Adipocyte (in vitro differentiated cells): ENCODE results near the gene FICD.

Source experiments
- DNase-seq: peaks from one replicate; pipeline ENCODE4 v3.0.0-alpha.2; 2015; ENCODE audit warnings: low read depth
- H3K27me3 ChIP-seq: replicated peaks from 2 replicates; pipeline ENCODE4 v1.7.0; 2013; ENCODE audit warnings: mild to moderate bottlenecking, low read length, moderate library complexity; ENCODE audit not compliant: control insufficient read depth, insufficient read depth
- H3K36me3 ChIP-seq: 2 replicates; pipeline ENCODE4 v1.7.0; 2013; ENCODE audit warnings: low read length, mild to moderate bottlenecking, moderate library complexity; ENCODE audit not compliant: control insufficient read depth, insufficient read depth, severe bottlenecking
- H3K4me1 ChIP-seq: 2 replicates; pipeline ENCODE4 v1.7.0; 2013; ENCODE audit warnings: mild to moderate bottlenecking, low read length, moderate library complexity; ENCODE audit not compliant: control insufficient read depth, insufficient read depth
- H3K4me3 ChIP-seq: 2 replicates; pipeline ENCODE4 v1.7.0; 2013; ENCODE audit warnings: mild to moderate bottlenecking, low read length, moderate library complexity
- H3K9ac ChIP-seq: 2 replicates; pipeline ENCODE4 v1.7.0; 2013; ENCODE audit warnings: mild to moderate bottlenecking, low read length, moderate library complexity
- H3K9me3 ChIP-seq: 2 replicates; pipeline ENCODE4 v1.7.0; 2013; ENCODE audit warnings: mild to moderate bottlenecking, low read length, moderate library complexity; ENCODE audit not compliant: control insufficient read depth

Gene FICD

GRCh38 chr12:108518716-108519496 lies 3.8 kb downstream of the FICD start:
- DNase-seq, result no peak
- H3K4me3 ChIP-seq, result no peak overlapping the region
- no peaks in the 10 kb centered on the region for H3K9me3 ChIP-seq
- peaks cover 8% of the 10 kb centered on the region for H3K4me1 ChIP-seq
- no peaks in the 10 kb centered on the region for H3K27me3 ChIP-seq
- H3K9ac ChIP-seq, result no peak overlapping the region
- peaks cover 68% of the 10 kb centered on the region for H3K36me3 ChIP-seq

- peaks cover 8% of the 10 kb centered on the region for H3K4me1 ChIP-seq
- no peak overlapping the region for H3K4me3 ChIP-seq
- no peaks in the 10 kb centered on the region for H3K9me3 ChIP-seq
- no peak overlapping the region for H3K9ac ChIP-seq
- peaks cover 75% of the 10 kb centered on the region for H3K36me3 ChIP-seq
- H3K27me3 ChIP-seq, result no peaks in the 10 kb centered on the region
- no peak for DNase-seq
Observed at GRCh38 chr12:108519558-108519957, 4.5 kb downstream of the FICD start.

- Histone ChIP-seq H3K4me1 (peaks cover 9% of the 10 kb centered on the region), H3K27me3 (no peaks in the 10 kb centered on the region), H3K9me3 (no peaks in the 10 kb centered on the region), H3K9ac (no peak overlapping the region), H3K4me3 (no peak overlapping the region), H3K36me3 (peaks cover 93% of the 10 kb centered on the region)
- DNase-seq, result no peak
Observed at GRCh38 chr12:108523365-108523764, 8.3 kb downstream of the FICD start.

- H3K27me3 ChIP-seq, result no peaks in the 10 kb centered on the region
- peaks cover 90% of the 10 kb centered on the region for H3K36me3 ChIP-seq
- DNase-seq, result no peak
- no peak overlapping the region for H3K4me3 ChIP-seq
- no peaks in the 10 kb centered on the region for H3K9me3 ChIP-seq
- peaks cover 9% of the 10 kb centered on the region for H3K4me1 ChIP-seq
- H3K9ac ChIP-seq, result no peak overlapping the region
Observed at GRCh38 chr12:108525681-108526080, 10.6 kb downstream of the FICD start.

GRCh38 chr12:108526482-108527165 lies 11.5 kb downstream of the FICD start:
- H3K4me3 ChIP-seq, result no peak overlapping the region
- DNase-seq, result no peak

GRCh38 chr12:108527166-108527496 lies 12.1 kb downstream of the FICD start:
- DNase-seq, result no peak
- Histone ChIP-seq H3K4me3 (no peak overlapping the region), H3K4me1 (peaks cover 9% of the 10 kb centered on the region), H3K27me3 (no peaks in the 10 kb centered on the region), H3K9ac (no peak overlapping the region), H3K36me3 (peaks cover 90% of the 10 kb centered on the region), H3K9me3 (no peaks in the 10 kb centered on the region)

More at GRCh38 chr12:108526482-108527165, 11.5 kb downstream of the FICD start:
- Histone ChIP-seq H3K4me1 (peaks cover 9% of the 10 kb centered on the region), H3K27me3 (no peaks in the 10 kb centered on the region), H3K36me3 (peaks cover 90% of the 10 kb centered on the region), H3K9me3 (no peaks in the 10 kb centered on the region), H3K9ac (no peak overlapping the region)

- Histone ChIP-seq H3K4me1 (peaks cover 18% of the 10 kb centered on the region), H3K9ac (no peak overlapping the region)
Observed at GRCh38 chr12:108530161-108530560, 15.1 kb downstream of the FICD start.

GRCh38 chr12:108531929-108532848 lies 17.1 kb downstream of the FICD start:
- Histone ChIP-seq H3K27me3 (no peaks in the 10 kb centered on the region), H3K9ac (no peak overlapping the region), H3K4me3 (no peak overlapping the region), H3K9me3 (no peaks in the 10 kb centered on the region), H3K36me3 (peaks cover 86% of the 10 kb centered on the region), H3K4me1 (peaks cover 9% of the 10 kb centered on the region)
- DNase-seq, result no peak

More at GRCh38 chr12:108530161-108530560, 15.1 kb downstream of the FICD start:
- no peaks in the 10 kb centered on the region for H3K27me3 ChIP-seq
- peaks cover 86% of the 10 kb centered on the region for H3K36me3 ChIP-seq
- no peaks in the 10 kb centered on the region for H3K9me3 ChIP-seq
- no peak overlapping the region for H3K4me3 ChIP-seq
- DNase-seq, result no peak

- H3K9ac ChIP-seq, result no peak overlapping the region
- peaks cover 71% of the 10 kb centered on the region for H3K36me3 ChIP-seq
- H3K4me3 ChIP-seq, result no peak overlapping the region
- DNase-seq, result no peak
- no peaks in the 10 kb centered on the region for H3K9me3 ChIP-seq
- H3K4me1 ChIP-seq, result peaks cover 10% of the 10 kb centered on the region
- H3K27me3 ChIP-seq, result no peaks in the 10 kb centered on the region
Observed at GRCh38 chr12:108538146-108538545, 23.1 kb downstream of the FICD start.

GRCh38 chr12:108538616-108539195 lies 23.6 kb downstream of the FICD start:
- no peak for DNase-seq
- Histone ChIP-seq H3K4me3 (no peak overlapping the region), H3K27me3 (no peaks in the 10 kb centered on the region), H3K4me1 (peaks cover 5% of the 10 kb centered on the region), H3K9me3 (no peaks in the 10 kb centered on the region), H3K36me3 (peaks cover 71% of the 10 kb centered on the region), H3K9ac (no peak overlapping the region)

GRCh38 chr12:108542320-108542719 lies 27.2 kb downstream of the FICD start:
- Histone ChIP-seq H3K36me3 (peaks cover 72% of the 10 kb centered on the region), H3K9ac (no peak overlapping the region), H3K4me1 (peaks cover 4% of the 10 kb centered on the region), H3K9me3 (no peaks in the 10 kb centered on the region), H3K4me3 (no peak overlapping the region), H3K27me3 (no peaks in the 10 kb centered on the region)
- DNase-seq, result peak; percentile 46
